GM06990 (cell line): Measurements from ENCODE around the gene RAB20.

Experiments
- DNase-seq: peaks from one replicate; pipeline ENCODE4 v3.0.0-alpha.2; 2011; ENCODE audit not compliant: insufficient read length; ENCODE audit errors: extremely low read depth
- H3K27me3 ChIP-seq: replicated peaks from 2 replicates; pipeline ENCODE4 v1.6.0; 2011; ENCODE audit warnings: low read length; ENCODE audit not compliant: control insufficient read depth, insufficient read depth
- H3K36me3 ChIP-seq: 2 replicates; pipeline ENCODE4 v1.5.1; 2011; ENCODE audit warnings: low read length; ENCODE audit not compliant: control insufficient read depth, insufficient read depth
- H3K4me3 ChIP-seq: replicated peaks from 2 replicates; pipeline ENCODE4 v1.5.1; 2011; ENCODE audit warnings: low read depth, mild to moderate bottlenecking, control low read depth, low read length
- TF ChIP-seq, protein P1 (sequence below): IDR thresholded peaks from 2 replicates; pipeline ENCODE4 v1.5.1; 2011; ENCODE audit warnings: low read length, control low read depth, mild to moderate bottlenecking, inconsistent platforms; ENCODE audit not compliant: insufficient read depth, poor library complexity, severe bottlenecking

RAB20 gene

DNA sequence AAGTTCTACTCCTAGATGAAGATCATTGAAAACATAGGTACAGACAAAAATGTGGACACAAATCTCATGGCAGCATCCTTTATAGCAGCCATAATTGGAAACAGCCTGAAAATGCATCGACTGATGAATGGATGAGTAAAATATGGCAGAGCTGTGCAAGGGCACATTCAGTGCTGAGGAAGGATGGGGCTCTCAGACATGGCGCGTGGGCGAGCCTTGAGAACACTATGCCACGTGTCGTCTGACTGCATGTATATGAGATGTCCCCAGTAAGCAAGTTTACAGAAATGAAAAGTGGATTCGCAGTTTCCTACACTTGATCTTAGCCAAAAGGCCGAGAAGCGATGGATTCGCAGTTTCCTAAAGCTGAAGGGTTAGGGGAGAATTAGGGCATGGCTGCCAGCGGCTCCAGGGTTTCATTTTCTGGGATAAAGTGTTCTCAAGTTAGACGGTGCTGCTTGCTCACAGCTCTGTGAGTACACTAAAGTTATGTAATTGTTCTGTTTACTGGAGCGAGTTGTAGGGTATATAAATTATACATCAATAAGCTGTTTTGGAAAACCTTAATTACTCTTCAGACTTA, 78.0 kb downstream of the RAB20 start:
- H3K4me3 ChIP-seq, result no peak overlapping the region
- DNase-seq, result no peak
- H3K27me3 ChIP-seq, result peaks cover 2% of the 10 kb centered on the region; the same call in 1 of the 2 replicates
- no peaks in the 10 kb centered on the region for H3K36me3 ChIP-seq
- TF ChIP-seq, protein P1, sequence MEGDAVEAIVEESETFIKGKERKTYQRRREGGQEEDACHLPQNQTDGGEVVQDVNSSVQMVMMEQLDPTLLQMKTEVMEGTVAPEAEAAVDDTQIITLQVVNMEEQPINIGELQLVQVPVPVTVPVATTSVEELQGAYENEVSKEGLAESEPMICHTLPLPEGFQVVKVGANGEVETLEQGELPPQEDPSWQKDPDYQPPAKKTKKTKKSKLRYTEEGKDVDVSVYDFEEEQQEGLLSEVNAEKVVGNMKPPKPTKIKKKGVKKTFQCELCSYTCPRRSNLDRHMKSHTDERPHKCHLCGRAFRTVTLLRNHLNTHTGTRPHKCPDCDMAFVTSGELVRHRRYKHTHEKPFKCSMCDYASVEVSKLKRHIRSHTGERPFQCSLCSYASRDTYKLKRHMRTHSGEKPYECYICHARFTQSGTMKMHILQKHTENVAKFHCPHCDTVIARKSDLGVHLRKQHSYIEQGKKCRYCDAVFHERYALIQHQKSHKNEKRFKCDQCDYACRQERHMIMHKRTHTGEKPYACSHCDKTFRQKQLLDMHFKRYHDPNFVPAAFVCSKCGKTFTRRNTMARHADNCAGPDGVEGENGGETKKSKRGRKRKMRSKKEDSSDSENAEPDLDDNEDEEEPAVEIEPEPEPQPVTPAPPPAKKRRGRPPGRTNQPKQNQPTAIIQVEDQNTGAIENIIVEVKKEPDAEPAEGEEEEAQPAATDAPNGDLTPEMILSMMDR, result no peak

DNA sequence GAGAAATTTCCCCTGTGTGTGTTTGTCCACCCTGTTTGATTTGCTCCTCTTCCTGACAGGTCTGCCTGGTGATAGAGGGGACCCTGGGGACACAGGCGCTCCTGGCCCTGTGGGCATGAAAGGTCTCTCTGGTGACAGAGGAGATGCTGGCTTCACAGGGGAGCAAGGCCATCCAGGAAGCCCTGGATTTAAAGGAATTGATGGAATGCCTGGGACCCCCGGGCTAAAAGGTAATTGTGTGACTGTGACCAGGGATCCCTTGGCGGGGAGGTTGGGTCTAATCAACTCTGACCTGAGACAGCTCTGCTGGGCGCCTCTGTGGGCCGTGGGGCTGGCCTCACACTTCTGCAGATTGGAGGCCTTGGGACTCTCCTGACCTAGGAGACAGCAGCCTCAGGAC, 81.4 kb downstream of the RAB20 start:
- H3K36me3 ChIP-seq, result no peaks in the 10 kb centered on the region
- TF ChIP-seq, protein P1, result no peak
- H3K4me3 ChIP-seq, result no peak overlapping the region

GRCh38 chr13:110479648-110480047, 81.9 kb downstream of the RAB20 start:
- H3K36me3 ChIP-seq, result no peaks in the 10 kb centered on the region

More for the DNA sequence above, 81.4 kb downstream of the RAB20 start:
- H3K27me3 ChIP-seq, result peaks cover 2% of the 10 kb centered on the region; the same call in 1 of the 2 replicates
- no peak for DNase-seq

DNA sequence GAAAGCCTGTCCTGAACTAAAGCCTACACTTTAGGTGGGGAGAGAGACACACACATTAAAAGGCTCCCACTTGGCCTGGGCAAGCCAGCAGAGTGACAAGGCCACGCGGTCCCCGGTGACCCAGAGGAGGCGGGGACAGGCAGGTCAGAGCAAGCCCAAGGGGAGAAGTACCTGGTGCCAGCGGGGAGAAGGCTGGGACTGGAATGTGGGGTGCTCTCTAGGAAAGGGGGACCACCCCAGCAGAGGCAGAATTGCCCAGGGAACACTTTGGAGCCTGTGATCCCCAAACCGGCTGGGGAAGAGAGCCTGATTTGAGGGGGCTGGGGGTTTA, 82.3 kb downstream of the RAB20 start:
- Histone ChIP-seq H3K4me3 (no peak overlapping the region), H3K36me3 (no peaks in the 10 kb centered on the region), H3K27me3 (peaks cover 2% of the 10 kb centered on the region; the same call in 1 of the 2 replicates)
- TF ChIP-seq, protein P1, result no peak
- no peak for DNase-seq

More at GRCh38 chr13:110479648-110480047, 81.9 kb downstream of the RAB20 start:
- no peak for DNase-seq
- TF ChIP-seq, protein P1, result no peak
- peaks cover 2% of the 10 kb centered on the region; the same call in 1 of the 2 replicates for H3K27me3 ChIP-seq
- no peak overlapping the region for H3K4me3 ChIP-seq

GRCh38 chr13:110478405-110479214, 82.9 kb downstream of the RAB20 start:
- H3K4me3 ChIP-seq, result no peak overlapping the region
- no peaks in the 10 kb centered on the region for H3K36me3 ChIP-seq
- TF ChIP-seq, protein P1, result no peak
- no peak for DNase-seq
- H3K27me3 ChIP-seq, result peaks cover 2% of the 10 kb centered on the region; the same call in 1 of the 2 replicates
